ENCODE measurements around the gene ROPN1.
"Not testable (repeated sequence)": the region's sequence is repeated elsewhere in the genome, so short reads cannot be mapped to it uniquely, and the experiment has no call there.

Gene ROPN1

GRCh38 chr3:123993818-123994217, 1.9 kb upstream of the ROPN1 start:
- DNase-seq (ENCODE audit: low spot score), result no peak

- no peak for DNase-seq (ENCODE audit: low spot score)
Observed at GRCh38 chr3:123986427-123986826, 5.5 kb downstream of the ROPN1 start.

GRCh38 chr3:123984957-123985356, 7.0 kb downstream of the ROPN1 start:
- no peak for DNase-seq (ENCODE audit: low spot score)

- no peak for DNase-seq (ENCODE audit: low spot score)
Observed at GRCh38 chr3:123984350-123984749, 7.6 kb downstream of the ROPN1 start.

- DNase-seq (ENCODE audit: low spot score), result not testable (repeated sequence)
Observed at GRCh38 chr3:123981317-123981716, 10.6 kb downstream of the ROPN1 start.

GRCh38 chr3:123980539-123980938, 11.4 kb downstream of the ROPN1 start:
- DNase-seq (ENCODE audit: low spot score), result no peak

DNA sequence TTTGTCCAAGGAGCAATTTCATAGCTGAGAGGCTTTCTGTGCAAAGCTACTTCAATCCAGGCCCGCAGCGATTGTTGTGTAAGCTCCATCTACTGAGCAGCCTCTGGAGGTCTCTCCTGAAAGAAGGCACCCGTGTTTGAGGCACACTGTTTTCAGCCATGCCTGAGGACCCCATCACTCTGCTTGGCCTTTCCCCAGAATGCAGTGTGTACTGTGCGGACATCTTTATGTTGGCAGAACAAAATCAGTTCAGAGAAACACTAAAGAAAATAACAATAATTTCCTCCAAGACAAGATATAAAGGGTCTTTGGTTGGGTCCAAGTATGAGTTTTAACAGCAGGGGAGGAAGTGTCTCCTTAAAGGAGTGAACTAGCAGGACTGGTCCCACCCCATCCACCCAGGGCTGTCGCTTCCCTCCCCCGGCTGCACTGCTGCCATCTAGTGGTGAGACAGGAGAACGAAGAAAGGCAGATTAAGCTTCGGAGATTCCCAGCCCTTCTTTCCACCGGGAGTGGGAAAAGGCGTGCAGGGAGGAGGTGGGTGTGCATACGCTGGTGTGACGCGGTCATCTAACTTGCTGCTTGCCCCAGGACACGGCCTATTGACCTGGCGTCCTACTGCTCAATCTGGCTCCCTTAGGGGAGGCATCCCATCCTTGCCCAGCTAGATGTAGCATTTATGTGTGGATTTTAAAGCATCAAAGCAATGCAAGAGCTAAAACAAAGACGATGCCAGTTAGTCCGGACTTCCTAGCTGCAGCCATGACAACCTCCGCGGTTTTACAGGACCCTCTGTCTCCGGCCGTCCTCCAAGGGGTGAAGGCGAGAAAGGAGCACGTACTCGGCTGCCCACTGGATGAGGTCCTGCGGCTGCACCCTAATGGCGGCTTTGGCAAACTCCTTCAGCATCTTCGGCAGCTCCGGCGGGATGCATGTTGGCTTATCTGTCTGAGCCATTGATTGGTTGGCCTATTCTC, 12.1 kb downstream of the ROPN1 start:
- not testable (repeated sequence) for DNase-seq (ENCODE audit: low spot score)

DNA sequence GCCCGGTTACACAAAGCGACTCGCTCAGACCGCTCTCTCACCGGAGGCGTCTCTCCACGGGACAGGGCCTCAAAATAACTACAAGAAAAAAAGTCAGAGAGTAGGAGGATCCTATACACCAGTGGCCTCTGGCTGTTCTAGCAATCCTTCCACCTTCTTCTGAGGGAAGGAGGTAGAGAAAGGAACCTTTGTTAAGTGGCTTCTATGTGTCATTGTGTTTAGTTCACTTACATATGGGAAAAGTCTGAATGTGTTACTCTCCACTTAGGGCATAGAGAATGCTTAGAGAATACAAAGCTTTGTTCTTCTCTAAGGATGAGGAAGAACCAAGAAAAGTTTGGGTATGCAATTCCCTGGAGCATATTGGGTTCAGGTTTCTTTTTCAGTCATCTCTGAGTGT, 15.0 kb downstream of the ROPN1 start:
- not testable (repeated sequence) for DNase-seq (ENCODE audit: low spot score)

- DNase-seq (ENCODE audit: low spot score), result not testable (repeated sequence)
Observed at GRCh38 chr3:123976181-123976898, 15.6 kb downstream of the ROPN1 start.

DNA sequence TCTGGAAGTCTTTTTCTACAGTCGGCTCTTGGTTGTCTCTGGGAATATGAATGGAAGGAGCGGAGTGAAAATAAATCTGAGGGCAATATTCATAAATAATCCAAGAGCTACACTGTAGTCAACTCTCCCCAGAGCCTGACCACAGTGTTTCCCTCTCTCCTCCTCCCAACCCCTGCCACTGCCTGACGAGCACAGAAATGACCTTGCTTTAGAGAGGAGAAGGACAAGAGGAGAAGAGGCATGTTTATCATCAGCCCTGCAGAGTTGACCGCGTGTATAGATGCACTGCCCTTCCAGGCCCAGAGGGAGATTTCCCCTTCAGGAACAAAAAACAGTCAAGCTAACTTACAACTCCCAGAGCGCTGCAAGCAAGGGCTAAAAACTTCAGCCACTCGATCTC, 16.9 kb downstream of the ROPN1 start:
- not testable (repeated sequence) for DNase-seq (ENCODE audit: low spot score)

DNA sequence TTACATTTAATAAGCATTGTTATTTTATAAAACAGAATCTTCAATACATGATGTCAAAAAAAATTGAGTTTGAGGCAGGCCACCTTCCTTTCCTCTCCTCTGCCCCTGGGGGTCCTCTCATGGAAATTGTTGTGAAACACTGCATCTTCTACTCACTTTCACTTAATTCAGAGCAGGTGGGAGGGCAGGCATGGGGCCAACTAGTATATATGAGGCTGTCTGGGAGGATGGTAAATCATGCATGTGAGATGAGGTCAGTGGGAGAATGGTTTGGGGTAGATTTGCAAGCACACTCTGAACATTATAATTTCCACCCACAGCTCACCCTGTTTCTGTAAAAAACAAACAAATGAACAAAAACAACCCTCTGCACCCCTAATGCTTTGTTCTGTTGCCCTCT, 20.5 kb downstream of the ROPN1 start:
- no peak for DNase-seq (ENCODE audit: low spot score)

- DNase-seq (ENCODE audit: low spot score), result not testable (repeated sequence)
Observed at GRCh38 chr3:123967260-123967659, 24.7 kb downstream of the ROPN1 start.

DNA sequence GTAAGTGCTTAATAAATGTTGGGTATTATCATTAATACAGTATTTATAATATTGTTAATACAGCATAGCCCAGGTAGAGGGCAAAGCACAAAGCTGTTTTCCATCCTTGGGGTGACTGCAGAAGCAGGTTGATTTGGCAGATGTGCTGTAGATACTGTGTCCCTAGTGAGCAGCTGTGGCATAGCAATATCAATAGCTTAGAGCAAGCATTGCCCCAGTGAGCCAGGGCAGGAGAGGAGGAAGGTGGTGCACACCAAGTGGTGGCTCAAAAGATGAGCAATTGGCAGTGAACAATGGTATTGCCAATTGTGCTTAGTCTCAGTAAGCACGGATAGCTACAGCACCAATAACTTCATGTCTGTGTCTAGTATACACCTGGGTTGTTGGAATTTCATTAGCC, 25.1 kb downstream of the ROPN1 start:
- DNase-seq (ENCODE audit: low spot score), result not testable (repeated sequence)

GRCh38 chr3:123964793-123965192, 27.1 kb downstream of the ROPN1 start:
- DNase-seq (ENCODE audit: low spot score), result not testable (repeated sequence)

- DNase-seq (ENCODE audit: low spot score), result no peak
Observed at GRCh38 chr3:123961508-123961856, 30.4 kb downstream of the ROPN1 start.

- DNase-seq (ENCODE audit: low spot score), result peak; percentile 70
Observed at GRCh38 chr3:123960781-123961507, 31.0 kb downstream of the ROPN1 start, which contains the start of gene CCDC14. Gene CCDC14 (minus strand): TSS chr3:123961229. CDS start chr3:123961173, 56 bp downstream.

DNA sequence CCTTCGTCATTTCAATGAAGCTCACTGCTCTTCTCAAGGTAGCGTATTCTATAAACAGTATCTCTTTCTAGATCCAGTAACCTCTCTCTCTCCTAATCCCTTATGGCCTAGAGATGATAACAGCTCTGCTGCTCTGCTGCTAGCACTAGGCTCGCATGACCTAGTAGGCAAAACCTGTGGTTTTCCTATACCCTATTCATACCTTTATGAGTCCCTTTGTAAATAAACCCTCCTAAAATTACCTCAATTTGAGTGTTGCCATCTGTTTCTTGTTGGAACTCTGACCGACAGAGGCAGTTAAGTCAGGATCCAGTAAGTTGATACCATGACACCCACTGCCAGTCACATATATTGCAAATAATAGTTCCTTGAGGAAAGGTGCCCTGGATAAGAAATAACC, 38.2 kb downstream of the ROPN1 start:
- DNase-seq (ENCODE audit: low spot score), result no peak

DNA sequence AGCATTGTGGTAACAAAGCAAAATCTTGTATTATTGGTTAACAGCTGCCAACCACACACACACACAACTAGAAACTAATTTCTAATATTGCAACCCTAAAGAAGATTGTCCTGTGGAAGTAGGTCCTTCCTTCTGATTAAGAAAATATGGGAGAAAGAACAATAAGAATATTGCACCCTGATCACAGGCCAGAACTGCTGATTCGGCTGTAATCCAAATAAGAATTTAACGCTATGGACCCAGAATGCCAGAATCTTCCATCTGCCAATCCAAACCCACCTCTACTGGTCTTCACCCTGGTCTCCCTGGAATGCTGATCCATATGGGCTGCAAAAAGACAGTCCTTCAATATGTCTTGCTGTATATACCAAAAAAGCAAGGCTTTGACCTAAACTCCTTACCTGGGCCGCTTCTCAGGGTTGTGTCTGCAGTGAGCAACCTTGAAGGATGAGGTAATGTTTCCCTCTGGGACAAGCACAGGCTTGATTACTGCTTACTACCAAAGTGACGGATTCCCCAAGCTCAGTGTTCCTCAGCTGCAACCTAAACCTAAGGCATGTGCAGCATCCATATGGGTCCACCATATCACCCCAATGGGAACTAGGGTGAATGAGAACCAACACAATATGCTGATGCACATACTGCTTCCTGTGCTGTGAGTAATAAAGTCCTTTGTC, 38.9 kb downstream of the ROPN1 start:
- no peak for DNase-seq (ENCODE audit: low spot score)

DNA sequence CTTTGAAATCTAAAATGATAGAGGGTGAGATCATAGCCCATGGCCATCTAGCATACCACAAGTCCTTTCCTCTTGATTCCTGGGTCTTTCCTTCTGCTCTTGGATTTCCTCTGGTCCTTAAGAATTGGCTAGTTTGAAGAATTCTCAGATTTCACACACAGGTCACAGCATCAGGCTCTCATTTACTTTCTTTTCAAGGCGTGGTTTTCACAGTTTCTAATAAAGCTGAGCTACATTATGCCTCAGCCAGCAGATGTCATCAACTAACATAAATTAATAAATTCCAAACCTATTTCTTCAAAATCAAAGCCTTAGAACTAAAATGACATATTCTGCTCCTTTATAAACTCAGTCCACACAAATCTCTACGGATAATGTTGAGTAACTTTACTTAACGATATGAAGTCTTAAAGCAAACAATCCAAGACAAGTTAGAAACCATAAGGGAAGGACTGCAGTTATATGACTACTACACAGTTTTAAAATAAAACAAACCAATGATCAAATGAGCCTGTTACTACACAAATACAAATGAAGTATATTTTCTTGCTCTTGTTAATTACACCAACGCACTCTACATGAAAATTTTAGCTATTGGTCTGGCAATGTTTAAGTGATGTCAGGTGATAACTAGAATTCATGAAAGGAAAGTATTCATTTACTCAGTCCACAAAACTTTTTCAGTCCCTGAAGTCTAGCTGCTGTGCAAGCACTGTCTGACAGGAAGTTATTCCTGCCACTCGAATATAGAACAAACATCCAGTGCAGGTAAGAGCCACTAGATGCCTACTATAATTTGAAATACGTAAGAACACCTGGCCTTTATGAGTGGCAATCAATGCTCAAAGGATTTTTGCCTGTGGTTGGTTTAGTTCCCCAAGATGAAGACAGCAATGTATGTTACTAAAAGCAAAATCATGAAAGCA, 40.1 kb downstream of the ROPN1 start:
- no peak for DNase-seq (ENCODE audit: low spot score)

- no peak for DNase-seq (ENCODE audit: low spot score)
Observed at GRCh38 chr3:123949641-123950040, 42.3 kb downstream of the ROPN1 start.

DNA sequence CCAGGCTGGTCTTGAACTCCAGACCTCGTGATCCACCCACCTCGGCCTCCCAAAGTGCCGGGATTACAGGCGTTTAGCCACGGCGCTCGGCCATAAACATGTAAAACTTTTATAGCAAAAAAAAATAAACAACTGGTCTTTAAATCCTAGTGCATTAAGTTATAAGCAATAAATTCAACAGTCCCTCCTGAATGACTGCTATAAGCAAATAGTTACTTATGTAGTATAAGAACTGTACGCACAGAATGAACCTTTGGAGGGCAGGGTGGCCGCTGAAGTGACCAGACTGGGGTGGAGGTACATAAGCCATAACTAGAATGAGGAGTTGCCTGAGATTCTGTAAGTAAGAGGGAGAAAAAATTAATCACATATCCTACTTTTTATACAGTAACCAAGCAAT, 43.5 kb downstream of the ROPN1 start:
- DNase-seq (ENCODE audit: low spot score), result no peak

Data from HuH-7.5 (cell line).